NCI-H1417 treated with DMSO at 0.1 percent for 48 hours (cell line): ENCODE results near the gene HSPA1L.
"Not testable (repeated sequence)": the region's sequence is repeated elsewhere in the genome, so short reads cannot be mapped to it uniquely, and the experiment has no call there.

ENCODE experiments used
- DNase-seq: peaks from one replicate; lab custom pipeline; 2025; lab: John Stamatoyannopoulos, UW

Gene HSPA1L

GRCh38 chr6:31836474-31837368, 21.6 kb upstream of the HSPA1L start:
- no peak for DNase-seq

- DNase-seq = no peak
Observed at GRCh38 chr6:31836047-31836473, 21.0 kb upstream of the HSPA1L start.

GRCh38 chr6:31834367-31835250, 19.5 kb upstream of the HSPA1L start:
- peak; percentile 66 for DNase-seq

- DNase-seq = no peak
Observed at GRCh38 chr6:31831350-31832215, 16.5 kb upstream of the HSPA1L start.

GRCh38 chr6:31830886-31831335, 15.8 kb upstream of the HSPA1L start:
- DNase-seq = no peak

GRCh38 chr6:31829633-31830283, 14.7 kb upstream of the HSPA1L start:
- DNase-seq = peak; percentile 28

- peak; percentile 98 for DNase-seq
Observed at GRCh38 chr6:31827286-31828079, 12.4 kb upstream of the HSPA1L start, which contains the start of gene HSPA1B. TSS of gene HSPA1B (plus strand) at chr6:31827738. CDS start at chr6:31827951, 213 bp downstream.

GRCh38 chr6:31826793-31827285, 11.8 kb upstream of the HSPA1L start:
- DNase-seq = no peak

GRCh38 chr6:31825553-31825952, 10.5 kb upstream of the HSPA1L start:
- DNase-seq = no peak

GRCh38 chr6:31823592-31824196, 8.6 kb upstream of the HSPA1L start:
- DNase-seq = not testable (repeated sequence)

- DNase-seq = no peak
Observed at GRCh38 chr6:31822036-31822821, 7.1 kb upstream of the HSPA1L start.

GRCh38 chr6:31821301-31822035, 6.4 kb upstream of the HSPA1L start:
- DNase-seq = peak; percentile 6

- DNase-seq = not testable (repeated sequence)
Observed at GRCh38 chr6:31820399-31820798, 5.3 kb upstream of the HSPA1L start.

- DNase-seq = no peak
Observed at GRCh38 chr6:31819871-31820299, 4.8 kb upstream of the HSPA1L start.

GRCh38 chr6:31817929-31818511, 2.9 kb upstream of the HSPA1L start:
- DNase-seq = not testable (repeated sequence)

- DNase-seq = not testable (repeated sequence)
Observed at GRCh38 chr6:31817133-31817928, 2.2 kb upstream of the HSPA1L start.

GRCh38 chr6:31814677-31815024, 432 bp downstream of the HSPA1L start:
- DNase-seq = peak; percentile 83
